Naive thymus-derived CD4-positive, alpha-beta T cell (primary cell): ENCODE data around the gene RHEB. TPM values are rescaled to one million over a fixed set of nuclear protein-coding genes. Genes with fewer than 3 reads are reported as not detected.
A peak's percentile ranks its signal among the peaks of the same experiment; 100 is the strongest.
"Not testable (repeated sequence)": the region's sequence is repeated elsewhere in the genome, so short reads cannot be mapped to it uniquely, and the experiment has no call there.

Experiments
- ATAC-seq: fragments of 150-1000 bp; cut with Tn5 transposase; 2 replicates; pipeline ENCODE4 v1.10.0; 2021; ENCODE audit warnings: mild to moderate bottlenecking, moderate library complexity
- CTCF ChIA-PET: fragments of 350-600 bp; sonication (Branson Sonifier 250); formaldehyde crosslinking; loops from one replicate; lab custom pipeline; 2021; ENCODE audit warnings: antibody characterized with exemption; lab: Charles Lee
- POLR2A ChIA-PET: fragments of 350-600 bp; sonication (Branson Sonifier 250); formaldehyde crosslinking; loops from one replicate; lab custom pipeline; 2021; ENCODE audit warnings: antibody characterized with exemption, inconsistent platforms; lab: Charles Lee
- DNase-seq, 9 donors: peaks; one replicate each; pipeline versions ENCODE4 v3.0.0 to v3.0.0-alpha.2; 2020 to 2022; ENCODE audit warnings: mixed read lengths in 1 of 9
- H3K27ac ChIP-seq: one replicate; pipeline ENCODE4 v1.7.0; 2013; ENCODE audit warnings: mild to moderate bottlenecking, low read depth, low read length, moderate library complexity
- H3K27me3 ChIP-seq, 2 donors: one replicate each; pipeline ENCODE4 v1.7.0; 2013; ENCODE audit warnings: low read length in 2 of 2, mild to moderate bottlenecking in 2 of 2, moderate library complexity in 2 of 2; ENCODE audit not compliant: control insufficient read depth in 2 of 2, insufficient read depth in 2 of 2
- H3K36me3 ChIP-seq, 3 experiments: 1 replicate in 2 of 3; 2 replicates in 1 of 3; pipeline ENCODE4 v1.7.0; 2013; ENCODE audit warnings: low read length in 3 of 3, mild to moderate bottlenecking in 3 of 3, moderate library complexity in 1 of 3; ENCODE audit not compliant: insufficient read depth in 3 of 3, control insufficient read depth in 2 of 3
- H3K4me1 ChIP-seq, 2 donors: one replicate each; pipeline ENCODE4 v1.7.0; 2013; ENCODE audit warnings: low read length in 2 of 2, mild to moderate bottlenecking in 2 of 2, moderate library complexity in 1 of 2; ENCODE audit not compliant: control insufficient read depth in 2 of 2, insufficient read depth in 2 of 2
- H3K4me3 ChIP-seq: 2 replicates; pipeline ENCODE4 v1.7.0; 2013; ENCODE audit warnings: mild to moderate bottlenecking, low read length
- H3K9me3 ChIP-seq, 3 experiments: 1 replicate in 2 of 3; 2 replicates in 1 of 3; pipeline ENCODE4 v1.7.0; 2013; ENCODE audit warnings: low read length in 3 of 3; ENCODE audit not compliant: control insufficient read depth in 2 of 3
- H3K27ac Mint-ChIP-seq, 9 donors: one replicate each; pipeline ENCODE4 v1.8.0; 2020 to 2022; ENCODE audit warnings: mixed read lengths in 9 of 9, mild to moderate bottlenecking in 8 of 9, moderate library complexity in 5 of 9, inconsistent platforms in 2 of 9
- H3K27me3 Mint-ChIP-seq, 5 donors: one replicate each; pipeline ENCODE4 v1.8.0; 2021 to 2022; ENCODE audit warnings: mixed read lengths in 5 of 5, mild to moderate bottlenecking in 1 of 5
- H3K36me3 Mint-ChIP-seq, 5 donors: one replicate each; pipeline ENCODE4 v1.8.0; 2020 to 2022; ENCODE audit warnings: mixed read lengths in 5 of 5, mild to moderate bottlenecking in 3 of 5, inconsistent platforms in 1 of 5
- H3K4me1 Mint-ChIP-seq, 7 donors: one replicate each; pipeline ENCODE4 v1.8.0; 2020 to 2022; ENCODE audit warnings: mixed read lengths in 7 of 7, mild to moderate bottlenecking in 3 of 7, inconsistent platforms in 1 of 7
- H3K4me3 Mint-ChIP-seq, 10 donors: one replicate each; pipeline ENCODE4 v1.8.0; 2020 to 2022; ENCODE audit warnings: mild to moderate bottlenecking in 10 of 10, mixed read lengths in 10 of 10, moderate library complexity in 6 of 10, inconsistent platforms in 2 of 10
- H3K9me3 Mint-ChIP-seq, 11 donors: one replicate each; pipeline ENCODE4 v1.8.0; 2020 to 2022; ENCODE audit warnings: mixed read lengths in 11 of 11, mild to moderate bottlenecking in 4 of 11, inconsistent platforms in 1 of 11, moderate library complexity in 1 of 11
- intact Hi-C, 2 donors: fragments of 100-400 bp; cut with micrococcal nuclease; formaldehyde crosslinking; loops; one replicate each; pipeline ENCODE4 v1.15.1; 2023
- polyA plus RNA-seq, 2 donors: library from polyadenylated mRNA; unstranded; fragments of 300-500 nt; fragmentation: Illumina TruSeq; gene quantifications; one replicate each; pipeline ENCODE4 v1.2.3, GENCODE V29; 2021
- total RNA-seq, 6 experiments: library from RNA in 5 of 6; stranded (reverse) in 5 of 6; gene quantifications; 1 replicate in 5 of 6; 2 replicates in 1 of 6; pipeline ENCODE4 v1.2.3 and lab custom pipeline; 2021 to 2026

Gene RHEB
- total and polyA plus RNA-seq, 7 experiments from 2014 or later: 31.2 to 62.6 (median 50.8) TPM

- no peaks in the 10 kb centered on the region for H3K36me3 ChIP-seq
- Mint-ChIP-seq H3K27ac (peak overlapping the region in 8 of 9 donors; percentile 6 to 87 (median 46)), H3K36me3 (no peaks in the 10 kb centered on the region), H3K27me3 (peaks cover 0 to 16% (median 5%) of the 10 kb centered on the region in 5 donors), H3K4me3 (peak overlapping the region in 4 of 10 donors; percentile 0 to 46 (median 26)), H3K9me3 (peaks cover 0 to 3% (median 0%) of the 10 kb centered on the region in 11 donors), H3K4me1 (peaks cover 3 to 20% (median 14%) of the 10 kb centered on the region in 7 donors)
- no peaks in the 10 kb centered on the region for H3K4me1 ChIP-seq
- peaks cover 0 to 3% of the 10 kb centered on the region in 2 donors for H3K27me3 ChIP-seq
- ATAC-seq (peak; percentile 47), DNase-seq (peak in 4 of 9 donors; percentile 20 to 42 (median 32))
- POLR2A ChIA-PET: interaction anchor here (0.6 to 0.7 kb wide), 2 partner anchors 9 to 18 kb away, joined by 3 read pairs; no protein-coding TSS in a partner anchor
- H3K27ac ChIP-seq: no peak overlapping the region
- CTCF ChIA-PET: no interaction called here
- H3K9me3 ChIP-seq: no peaks in the 10 kb centered on the region
- no peak overlapping the region for H3K4me3 ChIP-seq
- intact Hi-C loops: no loop called here
Measured at GRCh38 chr7:151537818-151538561, 18.3 kb upstream of the RHEB start.

GRCh38 chr7:151536178-151536577 lies 16.5 kb upstream of the RHEB start:
- peaks cover 0 to 14% (median 5%) of the 10 kb centered on the region in 11 donors for H3K9me3 Mint-ChIP-seq
- H3K36me3 ChIP-seq, DNase-seq, H3K9me3 ChIP-seq, H3K36me3 Mint-ChIP-seq, H3K27me3 ChIP-seq, CTCF ChIA-PET, H3K4me1 ChIP-seq, H3K27ac ChIP-seq, intact Hi-C loops, ATAC-seq, POLR2A ChIA-PET, H3K4me3 ChIP-seq: not testable (repeated sequence)
- H3K4me3 Mint-ChIP-seq: peak overlapping the region in 2 of 10 donors; percentile 43 to 52
- H3K4me1 Mint-ChIP-seq: peaks cover 3 to 20% (median 14%) of the 10 kb centered on the region in 7 donors
- peaks cover 0 to 17% (median 0%) of the 10 kb centered on the region in 5 donors for H3K27me3 Mint-ChIP-seq
- H3K27ac Mint-ChIP-seq: peak overlapping the region in 2 of 9 donors; percentile 51 to 79

- Mint-ChIP-seq H3K4me3 (no peak overlapping the region), H3K27me3 (peaks cover 0 to 11% (median 0%) of the 10 kb centered on the region in 5 donors), H3K27ac (no peak overlapping the region), H3K36me3 (peaks cover 0 to 9% (median 4%) of the 10 kb centered on the region in 5 donors), H3K4me1 (no peaks in the 10 kb centered on the region), H3K9me3 (peaks cover 6 to 44% (median 13%) of the 10 kb centered on the region in 11 donors)
- DNase-seq (no peak), ATAC-seq (no peak)
- no peaks in the 10 kb centered on the region for H3K36me3 ChIP-seq
- CTCF ChIA-PET: no interaction called here
- peaks cover 0 to 5% (median 0%) of the 10 kb centered on the region in 3 experiments for H3K9me3 ChIP-seq
- H3K4me1 ChIP-seq: no peaks in the 10 kb centered on the region
- intact Hi-C loops: no loop called here
- POLR2A ChIA-PET: interaction anchor here (0.7 to 0.9 kb wide), 2 partner anchors 8 to 21 kb away, joined by 3 read pairs; no protein-coding TSS in a partner anchor
- H3K4me3 ChIP-seq: no peak overlapping the region
- no peak overlapping the region for H3K27ac ChIP-seq
- H3K27me3 ChIP-seq: no peaks in the 10 kb centered on the region
Measured at GRCh38 chr7:151529842-151530241, 10.1 kb upstream of the RHEB start.

- Histone ChIP-seq H3K4me3 (no peak overlapping the region), H3K4me1 (peaks cover 7 to 8% of the 10 kb centered on the region in 2 donors), H3K9me3 (peaks cover 0 to 2% (median 0%) of the 10 kb centered on the region in 3 experiments), H3K27ac (no peak overlapping the region), H3K36me3 (no peaks in the 10 kb centered on the region), H3K27me3 (no peaks in the 10 kb centered on the region)
- intact Hi-C loops: loop anchor here in 1 of 2 donors (5.0 kb wide), 1 partner anchor 1152 kb away; the partner anchor contains the start of gene XRCC2
- ATAC-seq: no peak
- Mint-ChIP-seq H3K27me3 (peaks cover 0 to 15% (median 0%) of the 10 kb centered on the region in 5 donors), H3K27ac (no peak overlapping the region), H3K9me3 (peaks cover 0 to 19% (median 4%) of the 10 kb centered on the region in 11 donors), H3K36me3 (peaks cover 0 to 3% (median 2%) of the 10 kb centered on the region in 5 donors), H3K4me1 (peaks cover 0 to 9% (median 3%) of the 10 kb centered on the region in 7 donors), H3K4me3 (no peak overlapping the region)
- CTCF ChIA-PET: interaction anchor here (1.9 kb wide), 1 partner anchor 107 kb away, joined by 6 read pairs; no protein-coding TSS in a partner anchor
- no peak for DNase-seq
- POLR2A ChIA-PET: interaction anchor here (0.6 kb wide), 1 partner anchor 40 kb away, joined by 3 read pairs; no protein-coding TSS in a partner anchor
Measured at GRCh38 chr7:151524845-151525244, 5.2 kb upstream of the RHEB start.

GRCh38 chr7:151524331-151524730 lies 4.6 kb upstream of the RHEB start:
- H3K27ac Mint-ChIP-seq: no peak overlapping the region
- CTCF ChIA-PET: interaction anchor here (1.9 kb wide), 1 partner anchor 108 kb away, joined by 6 read pairs; no protein-coding TSS in a partner anchor
- ATAC-seq (no peak), DNase-seq (no peak)
- H3K27me3 Mint-ChIP-seq: peaks cover 0 to 16% (median 0%) of the 10 kb centered on the region in 5 donors
- H3K9me3 Mint-ChIP-seq: peaks cover 0 to 17% (median 4%) of the 10 kb centered on the region in 11 donors
- no peaks in the 10 kb centered on the region for H3K9me3 ChIP-seq
- intact Hi-C loops: loop anchor here in 1 of 2 donors (5.0 kb wide), 1 partner anchor 1153 kb away; the partner anchor contains the start of gene XRCC2
- H3K4me1 Mint-ChIP-seq: peaks cover 0 to 9% (median 3%) of the 10 kb centered on the region in 7 donors
- POLR2A ChIA-PET: no interaction called here
- no peaks in the 10 kb centered on the region for H3K27me3 ChIP-seq
- H3K4me3 Mint-ChIP-seq: no peak overlapping the region
- no peaks in the 10 kb centered on the region for H3K36me3 ChIP-seq
- peaks cover 7 to 8% of the 10 kb centered on the region in 2 donors for H3K4me1 ChIP-seq
- H3K27ac ChIP-seq: no peak overlapping the region
- no peak overlapping the region for H3K4me3 ChIP-seq
- peaks cover 0 to 5% (median 0%) of the 10 kb centered on the region in 5 donors for H3K36me3 Mint-ChIP-seq
